Astrocyte (in vitro differentiated cells and primary cell): ENCODE data around the gene ZNF532. TPM values are rescaled to one million over a fixed set of nuclear protein-coding genes. Genes with fewer than 3 reads are reported as not detected.

Experiments used
- DNase-seq: peaks from one replicate; pipeline ENCODE4 v3.0.0-alpha.2; 2010; ENCODE audit warnings: low read depth
- FAIRE-seq: peaks from 2 replicates; lab custom pipeline; 2011; peaks lifted over from hg19 to GRCh38; lab: Jason Lieb, UNC
- H2AFZ ChIP-seq: 2 replicates; pipeline ENCODE4 v1.6.0; 2012; ENCODE audit warnings: low read depth, low read length, inconsistent platforms
- H3K27ac ChIP-seq: 2 replicates; pipeline ENCODE4 v1.5.1; 2011; ENCODE audit warnings: low read depth, low read length, inconsistent platforms
- H3K27me3 ChIP-seq: 2 replicates; pipeline ENCODE4 v1.6.0; 2011; ENCODE audit warnings: low read length, inconsistent platforms; ENCODE audit not compliant: insufficient read depth
- H3K36me3 ChIP-seq: 2 replicates; pipeline ENCODE4 v1.5.1; 2011; ENCODE audit warnings: low read length, inconsistent platforms; ENCODE audit not compliant: insufficient read depth
- H3K4me1 ChIP-seq: 2 replicates; pipeline ENCODE4 v1.5.1; 2011; ENCODE audit warnings: low read length, inconsistent platforms; ENCODE audit not compliant: insufficient read depth
- H3K4me2 ChIP-seq: 2 replicates; pipeline ENCODE4 v1.6.0; 2012; ENCODE audit warnings: low read length, inconsistent platforms
- H3K4me3 ChIP-seq: 2 replicates; pipeline ENCODE4 v1.5.1; 2011; ENCODE audit warnings: low read depth, mild to moderate bottlenecking, low read length, inconsistent platforms; ENCODE audit not compliant: insufficient read depth
- H3K79me2 ChIP-seq: 2 replicates; pipeline ENCODE4 v1.6.0; 2012; ENCODE audit warnings: mild to moderate bottlenecking, low read length, inconsistent platforms; ENCODE audit not compliant: insufficient read depth
- H3K9ac ChIP-seq: 2 replicates; pipeline ENCODE4 v1.6.0; 2012; ENCODE audit warnings: mild to moderate bottlenecking, low read length, inconsistent platforms
- H3K9me3 ChIP-seq: 2 replicates; pipeline ENCODE4 v1.5.1; 2012; ENCODE audit warnings: low read depth, mild to moderate bottlenecking, low read length, inconsistent platforms; ENCODE audit not compliant: insufficient read depth
- H4K20me1 ChIP-seq: 2 replicates; pipeline ENCODE4 v1.6.0; 2012; ENCODE audit warnings: low read length, inconsistent platforms; ENCODE audit not compliant: insufficient read depth
- H3K27ac Mint-ChIP-seq: one replicate; pipeline ENCODE4 v1.8.0; 2021; ENCODE audit warnings: mild to moderate bottlenecking, mixed read lengths; ENCODE audit not compliant: unreplicated experiment
- H3K27me3 Mint-ChIP-seq: one replicate; pipeline ENCODE4 v1.8.0; 2021; ENCODE audit warnings: low read depth, mixed read lengths; ENCODE audit not compliant: unreplicated experiment
- H3K36me3 Mint-ChIP-seq: one replicate; pipeline ENCODE4 v1.8.0; 2021; ENCODE audit warnings: low read depth, mixed read lengths; ENCODE audit not compliant: unreplicated experiment
- H3K4me1 Mint-ChIP-seq: one replicate; pipeline ENCODE4 v1.8.0; 2021; ENCODE audit warnings: low read depth, mixed read lengths; ENCODE audit not compliant: unreplicated experiment
- H3K4me3 Mint-ChIP-seq: one replicate; pipeline ENCODE4 v1.8.0; 2021; ENCODE audit warnings: mild to moderate bottlenecking, moderate library complexity, mixed read lengths; ENCODE audit not compliant: unreplicated experiment
- H3K9me3 Mint-ChIP-seq: one replicate; pipeline ENCODE4 v1.8.0; 2021; ENCODE audit warnings: mild to moderate bottlenecking, mixed read lengths; ENCODE audit not compliant: unreplicated experiment
- CTCF ChIP-seq: IDR thresholded peaks from 2 replicates; pipeline ENCODE4 v1.5.1; 2011; ENCODE audit warnings: low read depth, mild to moderate bottlenecking, inconsistent platforms, low read length, moderate library complexity; ENCODE audit not compliant: insufficient read depth
- EZH2 ChIP-seq: IDR thresholded peaks from 2 replicates; pipeline ENCODE4 v1.6.1; 2012; ENCODE audit warnings: mild to moderate bottlenecking, low read length, inconsistent platforms; ENCODE audit not compliant: insufficient read depth
- total RNA-seq: library from RNA; stranded (reverse); gene quantifications from 2 replicates; pipeline ENCODE4 v1.2.1, GENCODE V29; 2021

Gene ZNF532
- total RNA-seq, 1 donor from 2014 or later = 135 TPM

DNA sequence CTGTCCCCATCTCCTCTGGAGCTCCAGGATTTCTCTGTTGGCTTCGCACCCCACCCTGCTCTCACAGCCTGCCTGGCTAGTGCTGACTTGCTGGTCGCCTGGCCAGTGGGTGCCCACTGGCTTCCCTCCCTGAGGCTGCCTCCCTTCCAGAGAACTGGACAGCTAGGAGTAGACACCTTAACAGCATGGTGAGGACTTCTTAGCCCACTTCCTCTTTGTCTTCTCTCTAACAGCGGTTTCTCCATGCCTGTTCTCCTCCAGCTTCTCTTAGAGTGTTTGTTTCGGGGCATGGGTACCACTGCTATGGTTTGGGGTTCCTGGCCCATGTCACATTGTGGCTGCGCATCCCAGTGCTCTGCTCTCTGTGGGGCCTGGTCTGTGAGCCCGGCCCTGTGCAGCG, 37.1 kb downstream of the ZNF532 start:
- Histone ChIP-seq H3K27me3 (no peaks in the 10 kb centered on the region), H3K9me3 (no peaks in the 10 kb centered on the region), H3K4me1 (peaks cover 1% of the 10 kb centered on the region), H3K79me2 (peaks cover 94% of the 10 kb centered on the region), H3K4me2 (no peak overlapping the region), H3K4me3 (no peak overlapping the region), H3K27ac (no peak overlapping the region), H2AFZ (no peak overlapping the region), H3K9ac (no peak overlapping the region), H4K20me1 (peaks cover 70% of the 10 kb centered on the region), H3K36me3 (peaks cover 12% of the 10 kb centered on the region)
- TF ChIP-seq EZH2 (no peak), CTCF (no peak)
- H3K36me3 Mint-ChIP-seq = peaks cover 8% of the 10 kb centered on the region
- H3K4me1 Mint-ChIP-seq = peaks cover 7% of the 10 kb centered on the region
- H3K27ac Mint-ChIP-seq = no peak overlapping the region
- no peak for DNase-seq
- FAIRE-seq = no peak
- H3K27me3 Mint-ChIP-seq = no peaks in the 10 kb centered on the region
- no peaks in the 10 kb centered on the region for H3K9me3 Mint-ChIP-seq
- H3K4me3 Mint-ChIP-seq = no peak overlapping the region

- FAIRE-seq = no peak
Observed at GRCh38 chr18:58902961-58903360, 38.3 kb downstream of the ZNF532 start.

More at GRCh38 chr18:58902961-58903360, 38.3 kb downstream of the ZNF532 start:
- H3K27ac Mint-ChIP-seq = no peak overlapping the region
- no peaks in the 10 kb centered on the region for H3K27me3 ChIP-seq
- TF ChIP-seq EZH2 (no peak), CTCF (no peak)
- no peak overlapping the region for H3K27ac ChIP-seq
- no peak overlapping the region for H3K9ac ChIP-seq
- H3K36me3 ChIP-seq = peaks cover 12% of the 10 kb centered on the region
- H3K9me3 Mint-ChIP-seq = no peaks in the 10 kb centered on the region
- peaks cover 69% of the 10 kb centered on the region for H4K20me1 ChIP-seq
- peaks cover 8% of the 10 kb centered on the region for H3K36me3 Mint-ChIP-seq
- H3K4me1 Mint-ChIP-seq = peaks cover 9% of the 10 kb centered on the region
- no peaks in the 10 kb centered on the region for H3K27me3 Mint-ChIP-seq
- H3K4me3 ChIP-seq = no peak overlapping the region
- H3K4me3 Mint-ChIP-seq = no peak overlapping the region
- peaks cover 93% of the 10 kb centered on the region for H3K79me2 ChIP-seq
- no peak for DNase-seq
- H3K4me2 ChIP-seq = no peak overlapping the region
- no peaks in the 10 kb centered on the region for H3K4me1 ChIP-seq
- no peak overlapping the region for H2AFZ ChIP-seq
- no peaks in the 10 kb centered on the region for H3K9me3 ChIP-seq
